NCI-H1105 (cell line): ENCODE results near the gene KDM5A.

ENCODE experiments used
- DNase-seq: peaks from one replicate; lab custom pipeline; 2025; lab: John Stamatoyannopoulos, UW

The KDM5A gene

GRCh38 chr12:272942-273341 lies 116.2 kb downstream of the KDM5A start:
- DNase-seq, result no peak

- DNase-seq, result no peak
Observed at GRCh38 chr12:271161-271560, 118.0 kb downstream of the KDM5A start.

- DNase-seq, result no peak
Observed at GRCh38 chr12:269191-269590, 119.9 kb downstream of the KDM5A start.

GRCh38 chr12:268483-268840 lies 120.7 kb downstream of the KDM5A start:
- no peak for DNase-seq

- no peak for DNase-seq
Observed at GRCh38 chr12:267581-268482, 121.3 kb downstream of the KDM5A start.

GRCh38 chr12:265096-265495 lies 124.0 kb downstream of the KDM5A start:
- no peak for DNase-seq

GRCh38 chr12:264269-264668 lies 124.9 kb downstream of the KDM5A start:
- DNase-seq, result no peak

GRCh38 chr12:263574-263973 lies 125.5 kb downstream of the KDM5A start:
- no peak for DNase-seq

- DNase-seq, result no peak
Observed at GRCh38 chr12:262817-263216, 126.3 kb downstream of the KDM5A start, which contains the start of gene SLC6A13. Gene SLC6A13 (minus strand): TSS chr12:262836. CDS start chr12:260052, 2,784 bp downstream.

- DNase-seq, result no peak
Observed at GRCh38 chr12:262113-262512, 127.0 kb downstream of the KDM5A start.

GRCh38 chr12:257521-258321 lies 131.4 kb downstream of the KDM5A start:
- no peak for DNase-seq

GRCh38 chr12:256958-257357 lies 132.2 kb downstream of the KDM5A start:
- no peak for DNase-seq

GRCh38 chr12:256225-256624 lies 132.9 kb downstream of the KDM5A start:
- no peak for DNase-seq

- DNase-seq, result no peak
Observed at GRCh38 chr12:254912-255311, 134.2 kb downstream of the KDM5A start.

GRCh38 chr12:254039-254438 lies 135.1 kb downstream of the KDM5A start:
- DNase-seq, result no peak

- no peak for DNase-seq
Observed at GRCh38 chr12:253116-253831, 135.8 kb downstream of the KDM5A start.

GRCh38 chr12:252636-253035 lies 136.5 kb downstream of the KDM5A start:
- DNase-seq, result no peak

GRCh38 chr12:247271-247670 lies 141.8 kb downstream of the KDM5A start:
- DNase-seq, result no peak

- no peak for DNase-seq
Observed at GRCh38 chr12:243381-243780, 145.7 kb downstream of the KDM5A start.

GRCh38 chr12:242496-242895 lies 146.6 kb downstream of the KDM5A start:
- DNase-seq, result no peak

GRCh38 chr12:241266-241665 lies 147.9 kb downstream of the KDM5A start:
- no peak for DNase-seq

GRCh38 chr12:240566-240965 lies 148.6 kb downstream of the KDM5A start:
- no peak for DNase-seq
